GM18505 (cell line): ENCODE measurements around the gene NOL4L.

Source experiments
- ATAC-seq: cut with Tn5 transposase; IDR thresholded peaks from one replicate; pipeline ENCODE4 v1.9.1; 2021; ENCODE audit not compliant: unreplicated experiment
- POLR2A ChIP-seq: IDR thresholded peaks from 4 replicates; pipeline ENCODE4 v1.6.1; 2011; ENCODE audit warnings: borderline replicate concordance; ENCODE audit not compliant: insufficient read depth, insufficient read length; ENCODE audit errors: extremely low read depth

NOL4L gene

GRCh38 chr20:32510120-32510600, 75.0 kb downstream of the NOL4L start:
- TF ChIP-seq POLR2A = no peak
- no peak for ATAC-seq

- no peak for TF ChIP-seq POLR2A
- ATAC-seq = no peak
Measured at GRCh38 chr20:32509639-32510066, 75.5 kb downstream of the NOL4L start.

GRCh38 chr20:32508775-32509119, 76.4 kb downstream of the NOL4L start:
- ATAC-seq = no peak
- TF ChIP-seq POLR2A = no peak

- no peak for TF ChIP-seq POLR2A
- ATAC-seq = no peak
Measured at GRCh38 chr20:32507998-32508774, 76.9 kb downstream of the NOL4L start.

GRCh38 chr20:32506721-32507120, 78.4 kb downstream of the NOL4L start:
- TF ChIP-seq POLR2A = no peak
- no peak for ATAC-seq

GRCh38 chr20:32505723-32506473, 79.2 kb downstream of the NOL4L start:
- TF ChIP-seq POLR2A = no peak
- no peak for ATAC-seq

- ATAC-seq = no peak
Measured at GRCh38 chr20:32501709-32502108, 83.4 kb downstream of the NOL4L start.

GRCh38 chr20:32497589-32498224, 87.4 kb downstream of the NOL4L start:
- no peak for TF ChIP-seq POLR2A
- no peak for ATAC-seq

More at GRCh38 chr20:32501709-32502108, 83.4 kb downstream of the NOL4L start:
- no peak for TF ChIP-seq POLR2A

GRCh38 chr20:32496811-32497533, 88.2 kb downstream of the NOL4L start:
- TF ChIP-seq POLR2A = no peak
- no peak for ATAC-seq

- no peak for TF ChIP-seq POLR2A
- no peak for ATAC-seq
Measured at GRCh38 chr20:32495949-32496348, 89.2 kb downstream of the NOL4L start.

GRCh38 chr20:32495217-32495565, 89.9 kb downstream of the NOL4L start:
- ATAC-seq = no peak
- TF ChIP-seq POLR2A = no peak

GRCh38 chr20:32494483-32495216, 90.5 kb downstream of the NOL4L start:
- no peak for ATAC-seq
- no peak for TF ChIP-seq POLR2A
